Right lung (tissue), 5 donors: ENCODE data around the gene CADPS2. TPM values are rescaled to one million over a fixed set of nuclear protein-coding genes. Genes with fewer than 3 reads are reported as not detected.

Experiments used
- DNase-seq, 2 donors: peaks; one replicate each; pipeline ENCODE4 v3.0.0-alpha.2; 2013
- polyA plus RNA-seq, 5 donors: library from polyadenylated mRNA; unstranded; fragments of 120-200 nt; gene quantifications; one replicate each; pipeline versions ENCODE4 v1.2.1 to v1.2.3, GENCODE V29; 2013; ENCODE audit warnings: inconsistent platforms in 1 of 5, low replicate concordance in 1 of 5; ENCODE audit not compliant: insufficient read length in 5 of 5, insufficient read depth in 1 of 5

Gene CADPS2
- polyA plus RNA-seq, 5 donors: 53.5 to 79.9 (median 73.9) TPM

DNA sequence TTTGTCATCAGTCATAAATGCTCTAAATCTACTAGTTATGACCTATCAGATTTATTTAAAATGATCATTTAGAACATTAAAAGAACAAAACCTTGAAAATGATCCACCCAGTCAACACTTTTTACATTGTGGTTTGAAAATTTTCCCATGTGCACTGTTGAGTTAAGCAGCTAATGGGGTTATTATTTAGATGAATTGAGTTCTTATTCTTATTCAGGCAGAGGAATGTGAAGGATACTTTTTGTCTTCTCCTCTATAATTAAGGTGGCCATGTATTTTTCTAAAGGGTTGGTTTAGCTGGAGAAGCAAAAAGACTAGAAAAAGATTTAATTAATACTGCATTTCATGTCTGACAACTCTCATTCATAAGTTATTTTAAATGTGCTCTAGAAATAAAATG lies 506.8 kb downstream of the CADPS2 start:
- DNase-seq: no peak

- DNase-seq: no peak
Measured at GRCh38 chr7:122369756-122370155, 516.5 kb downstream of the CADPS2 start.

DNA sequence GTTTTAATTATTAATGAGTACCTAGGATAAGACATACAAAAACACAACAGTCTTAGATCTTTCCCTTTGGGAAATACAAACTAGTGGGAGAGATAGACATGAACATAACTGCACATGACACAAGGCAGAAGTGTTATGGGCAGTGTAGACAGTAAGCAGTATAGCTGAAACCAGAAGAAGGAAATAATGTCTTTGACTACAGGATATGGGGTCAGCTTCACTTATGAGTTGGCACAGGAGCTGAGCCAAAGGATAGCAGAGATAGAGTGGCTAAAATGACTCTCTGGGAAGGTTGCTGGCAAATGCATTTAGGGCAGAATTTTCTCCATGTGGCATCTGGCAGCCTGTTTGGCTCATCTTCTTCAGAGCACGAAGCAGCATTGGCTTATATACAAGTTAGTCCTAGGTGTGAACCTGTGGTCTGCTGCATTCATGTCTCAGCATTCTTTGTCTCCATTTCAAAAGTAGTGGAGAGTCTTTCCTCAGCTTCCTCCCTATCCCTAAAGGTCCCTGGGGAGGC lies 521.4 kb downstream of the CADPS2 start:
- DNase-seq: no peak

- DNase-seq: no peak
Measured at GRCh38 chr7:122363144-122363543, 523.1 kb downstream of the CADPS2 start.

DNA sequence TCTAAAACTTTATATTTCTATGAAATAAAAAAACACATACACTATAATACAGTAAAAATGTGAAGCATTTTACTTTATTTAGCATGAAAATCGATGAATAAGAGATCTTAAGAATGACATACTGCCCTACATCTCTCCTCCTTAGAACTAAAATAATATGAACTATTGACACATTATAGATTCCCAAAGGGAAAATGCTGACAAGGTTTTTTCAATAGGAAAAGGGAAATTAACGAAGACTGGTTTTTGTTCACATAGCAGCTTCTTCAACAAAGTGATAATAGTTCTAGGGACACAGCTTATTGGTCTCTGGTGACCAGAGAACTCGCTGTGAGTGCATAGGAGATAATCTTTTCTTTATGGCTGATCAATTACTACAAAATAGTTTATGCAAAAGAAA lies 523.8 kb downstream of the CADPS2 start:
- no peak for DNase-seq

DNA sequence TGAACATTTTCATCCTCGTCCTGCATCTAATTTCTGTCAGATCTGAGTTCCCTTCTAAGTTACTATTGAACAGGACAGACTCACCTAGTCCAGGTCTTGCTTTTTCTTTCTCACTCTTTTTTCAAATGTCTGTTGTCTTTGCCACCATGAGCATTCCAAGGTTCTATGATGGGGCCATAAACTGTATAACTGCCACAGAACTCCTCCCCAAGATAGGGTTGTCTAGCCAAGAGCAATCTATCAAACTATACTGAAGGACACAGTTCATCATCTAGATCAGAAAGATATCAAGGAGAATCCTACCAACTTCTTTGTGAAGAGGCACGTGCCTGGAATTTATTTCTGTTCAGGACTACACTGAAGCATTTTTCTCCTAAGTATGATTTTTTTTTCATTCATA lies 531.6 kb downstream of the CADPS2 start:
- DNase-seq: no peak

GRCh38 chr7:122352454-122352853 lies 533.8 kb downstream of the CADPS2 start:
- DNase-seq: no peak

DNA sequence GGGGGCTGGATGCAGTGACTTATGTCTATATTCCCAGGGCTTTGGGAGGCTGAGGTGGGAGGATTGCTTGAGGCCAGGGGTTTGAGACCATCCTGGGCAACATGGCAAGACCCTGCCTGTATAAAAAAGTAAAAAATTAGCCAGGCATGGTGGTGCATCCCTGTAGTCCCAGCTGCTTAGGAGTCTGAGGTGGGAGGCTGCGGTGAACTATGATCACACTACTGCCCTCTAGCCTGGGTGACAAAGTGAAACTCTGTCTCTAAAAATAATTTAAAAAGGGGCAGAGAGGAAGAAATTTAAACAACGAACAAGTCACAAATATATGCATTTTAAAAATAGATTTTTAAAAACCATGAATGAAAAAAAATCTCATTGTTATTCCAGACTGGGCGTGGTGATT lies 535.6 kb downstream of the CADPS2 start:
- DNase-seq: no peak

DNA sequence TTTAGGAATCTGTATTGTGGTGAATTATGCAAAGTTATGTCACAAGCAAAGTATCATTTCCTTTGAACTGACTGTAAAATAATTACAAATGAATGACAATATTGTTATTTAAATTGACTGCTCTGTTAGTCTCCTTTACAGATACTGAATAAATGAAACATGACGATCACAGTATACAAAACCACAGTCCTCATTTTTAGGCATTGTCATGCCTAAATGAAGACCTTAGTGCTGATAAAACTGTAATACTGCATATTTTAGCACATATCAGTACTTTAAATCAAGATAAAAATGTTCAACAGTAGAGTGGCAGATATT lies 542.0 kb downstream of the CADPS2 start:
- DNase-seq: no peak

- DNase-seq: peak; percentile 22 to 38
Measured at GRCh38 chr7:122343601-122344302, 542.5 kb downstream of the CADPS2 start.

DNA sequence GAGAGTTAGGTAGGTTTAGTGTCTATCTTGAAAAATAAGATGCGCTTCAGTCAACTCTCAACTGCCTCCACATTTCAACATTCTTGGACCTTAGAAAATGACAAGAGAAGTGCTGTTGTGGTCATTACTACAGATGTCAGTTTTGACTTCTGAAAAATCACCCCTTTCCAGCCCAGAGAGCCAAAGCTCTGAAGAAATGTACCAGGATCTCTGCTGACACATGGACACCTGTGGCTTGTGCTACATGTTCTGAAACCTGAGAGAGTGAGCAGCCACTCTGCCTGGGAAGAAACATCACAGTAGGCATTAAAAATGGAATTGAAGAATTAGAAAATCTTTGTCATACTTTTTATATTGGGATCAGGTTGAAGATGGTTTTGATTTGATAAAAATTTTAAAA lies 545.8 kb downstream of the CADPS2 start:
- DNase-seq: no peak

- no peak for DNase-seq
Measured at GRCh38 chr7:122339145-122339904, 546.9 kb downstream of the CADPS2 start.

- no peak for DNase-seq
Measured at GRCh38 chr7:122337011-122337410, 549.2 kb downstream of the CADPS2 start.

- DNase-seq: no peak
Measured at GRCh38 chr7:122329145-122329802, 557.0 kb downstream of the CADPS2 start.

- DNase-seq: no peak
Measured at GRCh38 chr7:122327969-122328368, 558.3 kb downstream of the CADPS2 start.

- no peak for DNase-seq
Measured at GRCh38 chr7:122316467-122317388, 569.5 kb downstream of the CADPS2 start.

DNA sequence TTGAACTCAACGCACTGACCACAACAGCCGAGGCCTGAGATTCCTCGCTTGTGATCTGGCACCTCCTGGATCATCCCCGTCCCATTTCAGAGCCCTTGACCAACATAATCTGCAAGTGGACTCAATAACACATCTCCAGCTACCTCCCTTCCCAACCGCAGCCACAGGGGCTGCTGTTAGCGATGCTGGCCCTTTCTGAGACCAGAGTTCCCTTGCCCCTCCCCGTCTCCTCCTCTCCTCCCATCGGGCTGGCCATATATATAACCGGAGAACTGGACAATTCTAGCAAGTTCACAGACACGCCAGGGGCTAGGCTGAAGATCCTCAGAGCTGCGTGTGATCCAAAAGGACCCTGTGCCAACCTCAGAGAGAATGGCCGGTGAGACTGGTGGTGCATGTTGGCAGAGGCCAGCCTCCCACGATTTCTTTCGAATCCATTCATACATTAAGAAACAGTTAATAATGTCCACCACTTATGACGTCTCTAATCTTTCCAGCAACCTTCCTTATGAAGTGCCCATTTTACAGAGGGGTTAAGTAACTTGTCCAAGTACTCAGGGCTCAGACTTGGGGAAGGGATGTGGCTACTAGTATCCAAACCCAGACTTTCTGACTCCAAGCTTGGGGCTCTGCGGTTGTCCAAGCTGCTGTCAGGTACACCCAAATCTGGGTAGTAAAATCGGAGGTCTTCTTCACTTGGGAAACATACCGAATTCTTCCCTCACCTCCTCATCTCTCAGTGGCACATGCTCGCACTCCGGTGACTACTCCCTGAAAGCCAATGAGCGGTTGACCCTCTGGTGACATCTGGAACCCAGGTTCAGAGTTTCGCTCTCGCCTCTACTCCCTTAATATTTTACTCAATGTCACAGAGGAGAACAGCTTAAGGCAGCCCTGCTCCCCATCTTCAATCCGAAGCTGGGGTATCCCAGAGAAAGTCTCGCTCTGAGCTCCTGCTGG lies 570.5 kb downstream of the CADPS2 start:
- no peak for DNase-seq

DNA sequence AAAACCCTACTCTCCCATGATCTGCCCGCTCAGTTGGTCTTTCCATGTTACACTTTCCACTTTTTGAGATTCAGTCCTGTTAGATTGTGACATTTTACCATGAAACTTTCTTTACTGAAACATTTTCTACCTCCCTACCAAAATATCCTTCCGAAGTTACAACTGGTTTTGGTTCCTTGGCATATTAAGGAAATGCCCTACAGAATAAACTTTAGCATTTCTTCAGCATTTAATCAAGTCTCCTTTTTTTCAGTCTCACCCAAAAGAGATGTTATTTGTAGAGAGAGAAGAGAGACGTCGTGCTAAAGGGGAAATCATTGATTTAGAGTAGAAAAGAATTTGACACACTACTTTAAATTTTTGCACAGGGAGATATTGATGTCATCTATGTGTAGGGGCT lies 572.0 kb downstream of the CADPS2 start:
- no peak for DNase-seq

DNA sequence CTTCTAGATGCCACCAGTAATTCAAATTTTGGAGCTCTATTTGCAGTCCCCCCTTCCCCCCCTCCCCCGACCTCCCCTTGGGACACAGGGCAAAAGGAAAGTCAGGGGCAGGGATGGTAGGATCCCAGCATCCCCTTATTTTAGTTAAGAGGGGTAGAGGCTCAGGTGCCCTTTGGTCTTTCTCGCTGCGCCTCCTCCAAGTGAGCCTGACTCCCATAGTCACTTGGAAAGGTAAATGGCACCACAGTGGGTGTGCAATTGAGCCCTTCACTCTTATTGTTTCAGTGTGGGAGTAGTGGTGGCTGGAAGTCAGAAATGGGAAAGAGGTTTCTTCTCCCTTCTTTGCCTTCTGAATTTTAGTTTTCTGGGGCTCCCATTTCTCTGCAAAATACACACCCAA lies 573.5 kb downstream of the CADPS2 start:
- no peak for DNase-seq

- DNase-seq: no peak
Measured at GRCh38 chr7:122311734-122312450, 574.4 kb downstream of the CADPS2 start.
